Posterior vena cava (tissue), 2 donors: ENCODE results near the gene ASB4. TPM values are rescaled to one million over a fixed set of nuclear protein-coding genes. Genes with fewer than 3 reads are reported as not detected.
"Not testable (repeated sequence)": the region's sequence is repeated elsewhere in the genome, so short reads cannot be mapped to it uniquely, and the experiment has no call there.

ENCODE experiments used
- DNase-seq: peaks from one replicate; pipeline ENCODE4 v3.0.0-alpha.2; 2020; ENCODE audit warnings: low spot score
- intact Hi-C, 2 donors: fragments of 100-400 bp; cut with DNase I; formaldehyde crosslinking; loops; one replicate each; pipeline versions ENCODE4 v1.14.1 to v1.14.2; 2022 to 2023
- long read RNA-seq, 2 donors: library from polyadenylated mRNA; unstranded; transcript quantifications; one replicate each; pipeline ENCODE4 v2.0.0, GENCODE V29; 2020 to 2021
- total RNA-seq, 2 donors: library from RNA; stranded (reverse); fragmentation: NEBNext Ultra II Directional; extraction: Animal tissue kit (Norgen Biotek cat#: 25700); gene quantifications; one replicate each; pipeline ENCODE4 v1.2.1, GENCODE V29; 2021
- donor health status: DM: yes; HTN: yes; CAD: no.
- donor health status: DM: yes; HTN: yes; CAD: no.

The ASB4 gene
- total RNA-seq = under 1 TPM in 1 of 2 donors, not detected in 1; 0.24 TPM
- long read RNA-seq, donor 1 = 0 reads
- long read RNA-seq, donor 2 = 0 reads

GRCh38 chr7:95485391-95486123 lies at the start of gene ASB4:
Gene ASB4, plus strand, starts transcription at chr7:95485943. Its CDS starts 29 bp downstream, at chr7:95485972.
- intact Hi-C loops = loop anchor here in 1 of 2 donors (5.0 kb wide), 1 partner anchor 1142 kb away; no protein-coding TSS in a partner anchor

GRCh38 chr7:95436407-95436806 lies 49.3 kb upstream of the ASB4 start:
- intact Hi-C loops = no loop called here
- no peak for DNase-seq

More at GRCh38 chr7:95485391-95486123, at the start of gene ASB4:
- no peak for DNase-seq

- intact Hi-C loops = no loop called here
Observed at GRCh38 chr7:95440394-95441038, 45.2 kb upstream of the ASB4 start.

DNA sequence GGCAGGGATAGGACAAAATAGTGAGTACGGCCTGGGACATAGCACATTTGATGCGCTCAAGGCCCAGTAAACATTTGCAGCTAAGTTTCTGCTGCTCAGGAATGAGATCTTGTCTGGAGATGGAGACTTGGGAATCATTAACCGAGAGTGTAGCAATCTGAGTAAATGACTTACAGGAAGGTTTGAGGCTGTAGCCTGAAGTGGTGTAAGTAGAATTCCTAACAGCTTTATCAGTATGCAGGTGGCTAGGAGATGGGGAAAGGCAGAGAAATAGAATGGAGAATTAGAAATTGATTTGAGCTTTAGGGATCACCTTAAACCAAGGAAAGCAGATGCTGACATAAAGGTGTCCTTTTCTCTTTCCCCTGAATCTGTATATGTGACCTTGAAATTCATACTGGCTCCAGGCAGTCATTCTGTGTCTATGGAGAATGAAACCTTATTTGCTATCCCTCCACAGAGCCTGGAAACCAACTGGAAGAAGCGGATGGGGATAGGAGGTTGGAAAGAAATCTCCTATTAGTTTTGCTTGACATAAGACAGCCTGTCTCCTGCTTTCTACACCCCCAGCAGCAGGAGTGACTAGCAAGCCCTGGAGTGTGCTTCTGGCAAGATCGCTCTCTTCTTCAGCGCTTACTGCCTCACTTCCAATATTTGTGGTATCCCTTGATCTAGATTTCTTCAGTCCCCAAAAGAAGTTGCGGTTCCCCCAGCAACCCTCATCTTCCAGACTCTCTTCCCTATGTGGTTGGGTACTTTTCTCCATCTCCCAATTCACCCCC lies 44.5 kb upstream of the ASB4 start:
- intact Hi-C loops = no loop called here
- no peak for DNase-seq

More at GRCh38 chr7:95440394-95441038, 45.2 kb upstream of the ASB4 start:
- no peak for DNase-seq

DNA sequence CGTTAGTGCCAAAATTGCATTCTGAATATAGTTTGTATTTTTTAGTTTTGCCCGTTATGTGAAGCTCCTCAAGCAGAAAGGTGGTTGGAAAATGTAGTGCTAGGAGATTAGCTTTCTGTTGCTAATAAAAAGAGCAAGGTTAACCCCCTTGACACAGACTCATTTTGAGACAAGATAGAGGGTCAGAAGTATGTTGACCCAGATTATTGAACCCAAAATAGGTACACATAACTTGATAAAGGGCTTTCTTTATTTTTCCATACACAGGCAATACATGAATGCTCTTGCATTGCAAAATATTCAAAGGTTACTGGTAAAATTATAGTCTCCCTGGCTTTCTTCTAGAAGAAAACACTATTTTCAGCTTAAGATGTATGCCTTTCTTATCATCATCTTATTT lies 40.9 kb upstream of the ASB4 start:
- intact Hi-C loops = no loop called here
- DNase-seq = no peak

- DNase-seq = no peak
- intact Hi-C loops = no loop called here
Observed at GRCh38 chr7:95446618-95447017, 39.1 kb upstream of the ASB4 start.

GRCh38 chr7:95454438-95455045 lies 31.2 kb upstream of the ASB4 start:
- DNase-seq = no peak
- intact Hi-C loops = no loop called here

- DNase-seq = no peak
- intact Hi-C loops = no loop called here
Observed at GRCh38 chr7:95457947-95458346, 27.8 kb upstream of the ASB4 start.

- DNase-seq, intact Hi-C loops: not testable (repeated sequence)
Observed at GRCh38 chr7:95460653-95461052, 25.1 kb upstream of the ASB4 start.

- intact Hi-C loops = no loop called here
- DNase-seq = no peak
Observed at GRCh38 chr7:95467912-95468607, 17.7 kb upstream of the ASB4 start.

- intact Hi-C loops = no loop called here
- DNase-seq = no peak
Observed at GRCh38 chr7:95469187-95469586, 16.6 kb upstream of the ASB4 start.

GRCh38 chr7:95469848-95470247 lies 15.9 kb upstream of the ASB4 start:
- DNase-seq = no peak
- intact Hi-C loops = no loop called here

GRCh38 chr7:95470452-95470851 lies 15.3 kb upstream of the ASB4 start:
- DNase-seq = no peak
- intact Hi-C loops = no loop called here

- no peak for DNase-seq
- intact Hi-C loops = no loop called here
Observed at GRCh38 chr7:95471071-95471470, 14.7 kb upstream of the ASB4 start.

- DNase-seq = no peak
- intact Hi-C loops = no loop called here
Observed at GRCh38 chr7:95472581-95473161, 13.1 kb upstream of the ASB4 start.

DNA sequence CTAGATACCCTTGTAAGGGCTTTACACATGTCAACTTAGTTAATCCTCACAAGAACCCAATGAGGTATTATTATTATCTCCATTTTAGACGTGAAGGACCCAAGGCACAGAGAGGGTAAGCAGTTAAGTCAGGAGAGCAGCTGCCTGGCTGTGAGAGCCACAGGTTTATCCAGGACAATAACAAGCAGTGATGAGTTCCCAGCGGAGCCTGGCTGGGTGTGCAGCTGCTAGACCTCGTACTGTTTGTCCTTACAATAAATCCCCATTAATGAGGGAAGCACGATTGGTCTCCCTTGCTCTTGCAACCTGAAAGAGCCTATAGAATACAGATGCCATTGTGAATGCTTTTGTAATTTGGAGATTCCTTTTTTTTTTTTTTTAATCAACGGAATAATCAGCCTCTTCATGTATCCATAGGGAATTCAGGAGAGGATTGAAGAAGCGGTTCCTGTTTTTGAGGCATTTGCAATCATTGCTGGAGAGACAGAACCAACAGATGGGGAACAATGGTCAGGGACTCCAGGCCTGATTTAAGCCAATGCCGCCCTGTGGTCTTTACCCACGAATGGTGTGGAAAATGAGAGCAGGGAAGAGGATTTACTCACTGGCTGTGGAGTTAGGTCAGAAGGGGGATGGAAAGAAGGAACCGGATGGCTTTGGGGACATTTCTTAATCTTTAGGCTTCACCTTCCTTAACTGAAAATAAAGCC lies 12.3 kb upstream of the ASB4 start:
- intact Hi-C loops = no loop called here
- no peak for DNase-seq

GRCh38 chr7:95476072-95476847 lies 9.5 kb upstream of the ASB4 start:
- intact Hi-C loops = no loop called here
- no peak for DNase-seq
